B cell (primary cell): ENCODE results near the gene ST3GAL3.

Source experiments
- EZH2 ChIP-seq: IDR thresholded peaks from 2 replicates; pipeline ENCODE4 v1.6.1; 2012; ENCODE audit warnings: borderline replicate concordance, low read depth, mild to moderate bottlenecking, moderate library complexity, low read length; ENCODE audit not compliant: insufficient read depth, poor library complexity, severe bottlenecking
- TF ChIP-seq, protein P1 (sequence below): fragments of 200-600 bp; IDR thresholded peaks from one replicate; pipeline ENCODE4 v1.8.0; 2022; ENCODE audit warnings: antibody characterized with exemption, mild to moderate bottlenecking

GRCh38 chr1:43708002-43708410 lies 670 bp downstream of the ST3GAL3 start:
- TF ChIP-seq, protein P1, sequence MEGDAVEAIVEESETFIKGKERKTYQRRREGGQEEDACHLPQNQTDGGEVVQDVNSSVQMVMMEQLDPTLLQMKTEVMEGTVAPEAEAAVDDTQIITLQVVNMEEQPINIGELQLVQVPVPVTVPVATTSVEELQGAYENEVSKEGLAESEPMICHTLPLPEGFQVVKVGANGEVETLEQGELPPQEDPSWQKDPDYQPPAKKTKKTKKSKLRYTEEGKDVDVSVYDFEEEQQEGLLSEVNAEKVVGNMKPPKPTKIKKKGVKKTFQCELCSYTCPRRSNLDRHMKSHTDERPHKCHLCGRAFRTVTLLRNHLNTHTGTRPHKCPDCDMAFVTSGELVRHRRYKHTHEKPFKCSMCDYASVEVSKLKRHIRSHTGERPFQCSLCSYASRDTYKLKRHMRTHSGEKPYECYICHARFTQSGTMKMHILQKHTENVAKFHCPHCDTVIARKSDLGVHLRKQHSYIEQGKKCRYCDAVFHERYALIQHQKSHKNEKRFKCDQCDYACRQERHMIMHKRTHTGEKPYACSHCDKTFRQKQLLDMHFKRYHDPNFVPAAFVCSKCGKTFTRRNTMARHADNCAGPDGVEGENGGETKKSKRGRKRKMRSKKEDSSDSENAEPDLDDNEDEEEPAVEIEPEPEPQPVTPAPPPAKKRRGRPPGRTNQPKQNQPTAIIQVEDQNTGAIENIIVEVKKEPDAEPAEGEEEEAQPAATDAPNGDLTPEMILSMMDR: no peak
- TF ChIP-seq EZH2: no peak
